Mesendoderm (in vitro differentiated cells): ENCODE measurements around the gene KIF4A.
"Not testable (repeated sequence)": the region's sequence is repeated elsewhere in the genome, so short reads cannot be mapped to it uniquely, and the experiment has no call there.

ENCODE experiments used
- DNase-seq: peaks from one replicate; pipeline ENCODE4 v3.0.0; 2013
- H2AK5ac ChIP-seq: 2 replicates; pipeline ENCODE4 v1.6.1; 2013; ENCODE audit warnings: low read length, inconsistent platforms
- H2BK120ac ChIP-seq: 2 replicates; pipeline ENCODE4 v1.6.1; 2013; ENCODE audit warnings: low read depth, mild to moderate bottlenecking, low read length, moderate library complexity, mixed read lengths
- H2BK15ac ChIP-seq: replicated peaks from 2 replicates; pipeline ENCODE4 v1.6.1; 2013; ENCODE audit warnings: low read depth, mild to moderate bottlenecking, moderate library complexity
- H2BK5ac ChIP-seq: 2 replicates; pipeline ENCODE4 v1.6.1; 2013; ENCODE audit warnings: low read length, inconsistent platforms
- H3K18ac ChIP-seq: 2 replicates; pipeline ENCODE4 v1.6.1; 2013; ENCODE audit warnings: mild to moderate bottlenecking, low read length, mixed read lengths
- H3K23ac ChIP-seq: one replicate; pipeline ENCODE4 v1.6.1; 2013; ENCODE audit warnings: low read length
- H3K27ac ChIP-seq: 2 replicates; pipeline ENCODE4 v1.5.1; 2013; ENCODE audit warnings: low read depth, mild to moderate bottlenecking, inconsistent platforms, low read length, moderate library complexity
- H3K27me3 ChIP-seq: 2 replicates; pipeline ENCODE4 v1.6.1; 2013; ENCODE audit warnings: low read length, control low read depth, mild to moderate bottlenecking, inconsistent platforms; ENCODE audit not compliant: insufficient read depth, poor library complexity
- H3K36me3 ChIP-seq: 2 replicates; pipeline ENCODE4 v1.6.1; 2013; ENCODE audit warnings: low read length, inconsistent platforms; ENCODE audit not compliant: control insufficient read depth, insufficient read depth
- H3K4ac ChIP-seq: one replicate; pipeline ENCODE4 v1.6.1; 2013; ENCODE audit warnings: low read depth, mild to moderate bottlenecking, low read length, moderate library complexity
- H3K4me1 ChIP-seq: 2 replicates; pipeline ENCODE4 v1.6.1; 2013; ENCODE audit warnings: low read depth, low read length, inconsistent platforms; ENCODE audit not compliant: control insufficient read depth
- H3K4me2 ChIP-seq: 2 replicates; pipeline ENCODE4 v1.6.1; 2013; ENCODE audit warnings: low read length
- H3K4me3 ChIP-seq: 2 replicates; pipeline ENCODE4 v1.5.1; 2013; ENCODE audit warnings: mild to moderate bottlenecking, low read length
- H3K56ac ChIP-seq: one replicate; pipeline ENCODE4 v1.6.1; 2013; ENCODE audit warnings: low read length
- H3K79me1 ChIP-seq: 2 replicates; pipeline ENCODE4 v1.6.1; 2013; ENCODE audit warnings: low read length, inconsistent platforms
- H3K79me2 ChIP-seq: 2 replicates; pipeline ENCODE4 v1.6.1; 2013; ENCODE audit warnings: mild to moderate bottlenecking, low read length; ENCODE audit not compliant: control insufficient read depth, insufficient read depth
- H3K9ac ChIP-seq: 2 replicates; pipeline ENCODE4 v1.6.1; 2013; ENCODE audit warnings: low read length, inconsistent platforms
- H4K5ac ChIP-seq: one replicate; pipeline ENCODE4 v1.6.1; 2013; ENCODE audit warnings: low read length
- H4K8ac ChIP-seq: one replicate; pipeline ENCODE4 v1.6.1; 2013; ENCODE audit warnings: low read depth, mild to moderate bottlenecking, control low read depth, low read length, moderate library complexity
- WGBS: extraction: QIAGEN DNeasy Blood & Tissue Kit; methylation state at CpG from one replicate; pipeline ENCODE4 v1.1.7; 2013; ENCODE audit warnings: low lambda C conversion rate, missing lambda C conversion rate; ENCODE audit not compliant: insufficient coverage; ENCODE audit errors: extremely low coverage; 5-methylcytosine and 5-hydroxymethylcytosine counted together

Gene KIF4A

DNA sequence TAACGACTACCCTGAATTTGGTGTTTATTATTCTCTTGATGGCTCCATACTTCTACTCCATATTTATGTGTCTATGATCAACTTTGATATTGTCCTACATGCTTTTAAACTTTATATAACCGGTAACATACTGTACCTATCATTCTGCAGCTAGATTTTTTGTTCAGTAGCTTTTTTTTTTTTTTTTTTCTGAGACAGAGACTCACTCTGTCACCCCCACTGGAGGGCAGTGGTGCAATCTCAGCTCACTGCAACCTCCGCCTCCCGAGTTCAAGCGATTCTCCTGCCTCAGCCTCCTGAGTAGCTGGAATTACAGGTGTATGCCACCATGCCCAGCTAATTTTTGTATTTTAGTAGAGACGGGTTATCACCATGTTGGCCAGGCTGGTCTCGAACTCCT, 15.9 kb upstream of the KIF4A start:
- H3K36me3 ChIP-seq, H2BK15ac ChIP-seq, H3K23ac ChIP-seq, H3K18ac ChIP-seq, H3K9ac ChIP-seq, DNase-seq, H4K5ac ChIP-seq, H3K27ac ChIP-seq, H3K79me1 ChIP-seq, H3K4me2 ChIP-seq, H3K27me3 ChIP-seq, H4K8ac ChIP-seq, H3K4me3 ChIP-seq, H3K4ac ChIP-seq, H3K4me1 ChIP-seq, H3K79me2 ChIP-seq, H2BK120ac ChIP-seq, H2AK5ac ChIP-seq, H3K56ac ChIP-seq, H2BK5ac ChIP-seq: not testable (repeated sequence)
- no CpG with 5 or more reads among the region's 7 CpGs for WGBS

DNA sequence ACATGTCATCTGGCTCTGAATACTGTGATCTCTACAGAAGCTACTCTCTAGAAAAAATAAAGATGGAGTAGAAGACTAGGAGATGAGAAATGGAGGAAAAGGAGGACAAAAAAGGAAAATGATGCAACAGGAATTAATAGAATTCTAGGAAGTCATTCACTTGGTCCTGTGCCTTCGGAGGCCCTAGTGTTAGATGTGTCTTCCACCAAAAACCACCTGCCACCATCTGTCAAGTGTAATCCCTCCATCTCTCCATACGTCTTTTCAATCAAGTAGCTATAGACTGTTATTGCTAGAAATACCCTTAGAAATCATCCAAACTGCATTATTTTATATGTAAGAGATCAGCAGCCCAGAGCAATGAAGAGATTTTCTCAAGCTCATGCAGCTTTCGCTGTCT, 10.8 kb upstream of the KIF4A start:
- Histone ChIP-seq H4K8ac (no peak overlapping the region), H4K5ac (no peak overlapping the region), H3K4me1 (no peaks in the 10 kb centered on the region), H3K4me3 (no peak overlapping the region), H2BK120ac (no peak overlapping the region), H3K79me2 (no peaks in the 10 kb centered on the region), H3K4me2 (no peak overlapping the region), H2AK5ac (no peak overlapping the region), H2BK5ac (no peak overlapping the region), H3K36me3 (no peaks in the 10 kb centered on the region), H3K79me1 (no peaks in the 10 kb centered on the region), H3K23ac (no peak overlapping the region), H3K18ac (no peak overlapping the region), H3K9ac (no peak overlapping the region), H3K4ac (no peak overlapping the region), H3K56ac (no peak overlapping the region), H3K27me3 (no peaks in the 10 kb centered on the region), H3K27ac (no peak overlapping the region), H2BK15ac (no peak overlapping the region)
- WGBS: no CpG with 5 or more reads among the region's 3 CpGs
- DNase-seq: no peak

DNA sequence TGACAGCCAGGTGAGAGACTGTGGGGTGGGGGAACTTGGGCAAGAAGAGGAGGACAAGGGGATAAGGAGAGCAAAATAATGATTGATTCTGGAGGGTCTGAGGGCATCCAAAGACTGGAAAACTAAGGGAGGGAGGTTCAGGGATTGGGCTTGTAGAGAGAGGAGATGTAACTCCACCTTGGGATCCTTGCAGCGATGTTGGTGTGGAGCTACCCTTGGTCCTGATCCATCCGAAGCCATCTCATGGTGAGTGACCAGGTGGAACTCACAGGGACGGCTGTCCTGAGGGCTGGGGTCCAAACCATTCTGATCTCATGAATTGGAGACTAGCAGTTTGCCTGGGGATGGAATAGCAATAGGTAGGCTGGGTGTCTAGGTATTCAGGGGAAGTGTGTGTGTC, 9.3 kb upstream of the KIF4A start:
- H3K9ac ChIP-seq: no peak overlapping the region
- no peak overlapping the region for H3K18ac ChIP-seq
- no peak overlapping the region for H3K4me2 ChIP-seq
- no peak overlapping the region for H4K8ac ChIP-seq
- H3K79me1 ChIP-seq: no peaks in the 10 kb centered on the region
- no peak overlapping the region for H3K27ac ChIP-seq
- H2BK5ac ChIP-seq: no peak overlapping the region
- no peak overlapping the region for H2BK120ac ChIP-seq
- H2BK15ac ChIP-seq: no peak overlapping the region
- H3K56ac ChIP-seq: no peak overlapping the region
- WGBS: no CpG with 5 or more reads among the region's 3 CpGs
- H4K5ac ChIP-seq: no peak overlapping the region
- H3K4me1 ChIP-seq: no peaks in the 10 kb centered on the region
- no peaks in the 10 kb centered on the region for H3K27me3 ChIP-seq
- no peak overlapping the region for H3K4me3 ChIP-seq
- no peak overlapping the region for H3K4ac ChIP-seq
- no peak overlapping the region for H3K23ac ChIP-seq
- no peaks in the 10 kb centered on the region for H3K36me3 ChIP-seq
- DNase-seq: no peak
- no peaks in the 10 kb centered on the region for H3K79me2 ChIP-seq
- no peak overlapping the region for H2AK5ac ChIP-seq

DNA sequence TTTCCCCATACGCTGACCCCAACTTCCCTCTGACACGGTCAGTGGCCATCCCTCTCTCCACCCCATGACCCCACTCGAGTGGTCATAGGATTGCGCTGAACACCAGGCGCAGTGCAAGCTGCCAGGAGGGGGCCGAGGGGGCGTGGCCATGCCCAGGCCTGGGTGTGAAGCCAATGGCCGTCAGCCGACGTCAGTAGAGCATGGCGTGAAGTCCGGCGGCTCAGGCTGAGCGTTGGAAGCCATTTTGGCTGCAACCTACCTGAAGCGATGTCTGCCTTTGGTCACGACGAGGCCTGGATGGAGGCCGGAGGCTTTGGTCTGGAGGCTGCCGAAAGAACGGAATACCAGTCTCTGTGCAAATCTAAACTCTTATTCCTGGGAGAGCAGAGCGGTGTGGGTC, 8.0 kb upstream of the KIF4A start, which contains the start of gene RAB41:
Gene RAB41 (plus strand): TSS at position 222 of the 400 bp plus-strand sequence. CDS start 46 bp downstream, at position 268.
- Histone ChIP-seq H3K9ac (no peak within 1 kb of the TSS), H3K4ac (no peak within 1 kb of the TSS), H3K4me3 (no peak within 1 kb of the TSS), H3K4me2 (no peak within 1 kb of the TSS), H4K8ac (no peak within 1 kb of the TSS), H3K27me3 (no peaks in the 10 kb centered on the region), H3K27ac (no peak within 1 kb of the TSS), H3K4me1 (no peaks in the 10 kb centered on the region), H3K79me1 (no peaks in the 10 kb centered on the region), H3K23ac (no peak within 1 kb of the TSS), H2BK15ac (no peak within 1 kb of the TSS), H3K79me2 (no peaks in the 10 kb centered on the region), H3K36me3 (no peaks in the 10 kb centered on the region), H3K56ac (no peak within 1 kb of the TSS), H2AK5ac (no peak within 1 kb of the TSS), H4K5ac (no peak within 1 kb of the TSS), H3K18ac (no peak within 1 kb of the TSS), H2BK5ac (no peak within 1 kb of the TSS), H2BK120ac (no peak within 1 kb of the TSS)
- WGBS: no CpG with 5 or more reads among the region's 21 CpGs
- no peak for DNase-seq

DNA sequence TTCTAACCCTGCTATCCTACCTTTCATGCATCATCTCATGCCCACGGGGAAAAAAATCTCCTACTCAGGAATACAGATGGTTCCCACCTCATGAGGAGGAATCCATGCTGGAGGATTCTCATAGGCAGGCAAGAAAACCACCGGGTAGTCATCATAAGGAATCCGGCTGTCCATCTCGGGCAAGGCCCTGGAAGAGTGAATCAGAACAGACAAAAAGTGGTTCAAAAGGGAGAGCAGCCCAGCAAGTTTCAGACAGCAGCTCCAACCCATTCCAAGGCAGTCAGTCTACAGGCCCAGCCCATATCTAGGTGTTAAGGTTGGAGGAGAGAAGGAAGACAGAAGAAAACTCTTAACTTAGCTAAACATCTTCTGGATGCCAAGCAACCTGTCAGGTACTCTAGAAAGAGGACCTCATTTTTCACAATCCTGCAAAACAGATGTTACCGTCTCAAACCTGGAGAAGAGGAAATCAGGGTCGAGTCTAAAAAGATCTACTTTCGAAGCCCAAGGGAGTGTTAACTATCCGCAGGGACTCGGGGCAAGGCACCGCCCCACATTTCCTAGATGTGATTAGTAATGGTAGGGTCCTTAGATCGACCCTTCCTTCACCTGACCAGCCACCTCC, 624 bp upstream of the KIF4A start:
- Histone ChIP-seq H3K4me1 (no peaks in the 10 kb centered on the region), H3K4me3 (peak overlapping the region; percentile 77), H3K4ac (no peak overlapping the region), H3K56ac (peak overlapping the region; percentile 95), H3K4me2 (peak overlapping the region; percentile 68), H2BK15ac (no peak overlapping the region), H3K36me3 (no peaks in the 10 kb centered on the region), H3K79me2 (peaks cover 3% of the 10 kb centered on the region), H3K9ac (peak overlapping the region; percentile 86), H2AK5ac (no peak overlapping the region), H2BK120ac (no peak overlapping the region), H4K5ac (no peak overlapping the region), H3K27ac (no peak overlapping the region), H3K23ac (no peak overlapping the region), H3K79me1 (no peaks in the 10 kb centered on the region), H2BK5ac (no peak overlapping the region), H3K27me3 (no peaks in the 10 kb centered on the region), H3K18ac (no peak overlapping the region), H4K8ac (no peak overlapping the region)
- no CpG with 5 or more reads among the region's 11 CpGs for WGBS
- no peak for DNase-seq

DNA sequence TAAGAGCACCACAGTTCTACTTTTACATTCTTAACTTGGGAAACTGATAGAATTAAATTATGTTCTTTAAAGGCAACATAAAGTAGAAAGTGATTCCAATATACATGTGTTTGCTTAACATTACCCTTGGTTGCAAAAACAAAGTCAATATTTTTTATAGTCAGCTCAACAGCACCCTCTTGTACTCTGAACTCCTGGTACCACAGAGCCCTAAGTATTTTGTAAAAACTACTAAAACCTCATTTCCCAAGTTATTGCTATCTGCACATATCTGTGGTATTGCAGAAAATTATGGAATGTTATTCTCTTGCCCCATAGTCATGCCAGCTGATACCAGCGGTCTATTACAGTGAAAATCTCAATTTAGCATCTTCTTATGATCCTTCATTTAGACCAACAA, 2.9 kb downstream of the KIF4A start:
- H3K9ac ChIP-seq: no peak overlapping the region
- no peaks in the 10 kb centered on the region for H3K36me3 ChIP-seq
- no peak overlapping the region for H3K4me3 ChIP-seq
- no peak overlapping the region for H3K56ac ChIP-seq
- no peaks in the 10 kb centered on the region for H3K4me1 ChIP-seq
- H2AK5ac ChIP-seq: no peak overlapping the region
- H3K4me2 ChIP-seq: no peak overlapping the region
- H3K18ac ChIP-seq: no peak overlapping the region
- H2BK5ac ChIP-seq: no peak overlapping the region
- H3K27me3 ChIP-seq: no peaks in the 10 kb centered on the region
- H2BK15ac ChIP-seq: no peak overlapping the region
- no peak overlapping the region for H3K27ac ChIP-seq
- DNase-seq: no peak
- H3K4ac ChIP-seq: no peak overlapping the region
- H3K79me1 ChIP-seq: no peaks in the 10 kb centered on the region
- no peak overlapping the region for H3K23ac ChIP-seq
- H4K8ac ChIP-seq: no peak overlapping the region
- H4K5ac ChIP-seq: no peak overlapping the region
- no CpG with 5 or more reads among the region's 1 CpG for WGBS
- peaks cover 3% of the 10 kb centered on the region for H3K79me2 ChIP-seq
- H2BK120ac ChIP-seq: no peak overlapping the region
